ENCODE data around the gene ADD3. TPM values are rescaled to one million over a fixed set of nuclear protein-coding genes. Genes with fewer than 3 reads are reported as not detected.
"Not testable (repeated sequence)": the region's sequence is repeated elsewhere in the genome, so short reads cannot be mapped to it uniquely, and the experiment has no call there.

Gene ADD3
- total RNA-seq, 1 donor from 2014 or later, result 57.4 TPM

- peaks cover 51% of the 10 kb centered on the region for H3K36me3 ChIP-seq
- intact Hi-C loops (cut with DNase I), result no loop called here
- no peak for ATAC-seq
- TF ChIP-seq CTCF (IDR thresholded peaks at IDR 0.05), result no peak
- H3K4me1 ChIP-seq, result no peaks in the 10 kb centered on the region
- no peaks in the 10 kb centered on the region for H3K9me3 ChIP-seq
- DNase-seq, result no peak
- H3K4me3 ChIP-seq, result no peak overlapping the region
- H3K27ac ChIP-seq, result no peak overlapping the region
- H3K27me3 ChIP-seq, result no peaks in the 10 kb centered on the region
Observed at GRCh38 chr10:110115784-110116520, 108.2 kb downstream of the ADD3 start.

GRCh38 chr10:110118891-110119621, 111.3 kb downstream of the ADD3 start:
- ATAC-seq (peak; percentile 76), DNase-seq (no peak)
- intact Hi-C loops (cut with DNase I), result no loop called here
- Histone ChIP-seq H3K4me1 (no peaks in the 10 kb centered on the region), H3K9me3 (no peaks in the 10 kb centered on the region), H3K27me3 (no peaks in the 10 kb centered on the region), H3K27ac (no peak overlapping the region), H3K36me3 (peaks cover 52% of the 10 kb centered on the region), H3K4me3 (no peak overlapping the region)
- TF ChIP-seq CTCF (IDR thresholded peaks at IDR 0.05), result no peak

- Histone ChIP-seq H3K4me3 (no peak overlapping the region), H3K4me1 (no peaks in the 10 kb centered on the region), H3K27me3 (no peaks in the 10 kb centered on the region), H3K9me3 (no peaks in the 10 kb centered on the region), H3K27ac (no peak overlapping the region), H3K36me3 (peaks cover 22% of the 10 kb centered on the region)
- intact Hi-C loops (cut with DNase I), result no loop called here
- DNase-seq, result no peak
- ATAC-seq, result no peak
- TF ChIP-seq CTCF (IDR thresholded peaks at IDR 0.05), result no peak
Observed at GRCh38 chr10:110123594-110123993, 115.8 kb downstream of the ADD3 start.

GRCh38 chr10:110129490-110129889, 121.7 kb downstream of the ADD3 start:
- H3K27ac ChIP-seq, result no peak overlapping the region
- no peak for DNase-seq
- intact Hi-C loops (cut with DNase I), result no loop called here
- ATAC-seq, result no peak
- H3K9me3 ChIP-seq, result no peaks in the 10 kb centered on the region
- no peak overlapping the region for H3K4me3 ChIP-seq
- TF ChIP-seq CTCF (IDR thresholded peaks at IDR 0.05), result no peak
- peaks cover 30% of the 10 kb centered on the region for H3K36me3 ChIP-seq
- H3K4me1 ChIP-seq, result no peaks in the 10 kb centered on the region
- H3K27me3 ChIP-seq, result no peaks in the 10 kb centered on the region

- H3K4me3 ChIP-seq, result no peak overlapping the region
- TF ChIP-seq CTCF (IDR thresholded peaks at IDR 0.05), result no peak
- ATAC-seq (no peak), DNase-seq (no peak)
- H3K27me3 ChIP-seq, result no peaks in the 10 kb centered on the region
- intact Hi-C loops (cut with DNase I), result no loop called here
- no peak overlapping the region for H3K27ac ChIP-seq
- no peaks in the 10 kb centered on the region for H3K9me3 ChIP-seq
- peaks cover 26% of the 10 kb centered on the region for H3K36me3 ChIP-seq
- peaks cover 15% of the 10 kb centered on the region for H3K4me1 ChIP-seq
Observed at GRCh38 chr10:110134917-110135316, 127.1 kb downstream of the ADD3 start.

GRCh38 chr10:110135836-110136235, 128.1 kb downstream of the ADD3 start:
- H3K27me3 ChIP-seq; H3K9me3 ChIP-seq; ATAC-seq; intact Hi-C loops (cut with DNase I); DNase-seq; H3K27ac ChIP-seq; H3K4me3 ChIP-seq: not testable (repeated sequence)
- H3K36me3 ChIP-seq, result peaks cover 20% of the 10 kb centered on the region
- peaks cover 15% of the 10 kb centered on the region for H3K4me1 ChIP-seq
